Measurements from ENCODE around the gene PCYT2. TPM values are rescaled to one million over a fixed set of nuclear protein-coding genes. Genes with fewer than 3 reads are reported as not detected.

The PCYT2 gene
- total RNA-seq = 100 to 1,000 TPM in 1 of 4 donors, 10 to 100 TPM in 3; 37.2 to 424 (median 77.1) TPM

GRCh38 chr17:81911277-81911961, at the start of gene PCYT2:
Gene PCYT2 (minus strand): TSS chr17:81911399. CDS start chr17:81911355, 44 bp downstream.
- TF ChIP-seq POLR2AphosphoS5 (IDR thresholded peaks at IDR 0.05) (peak in 2 of 3 donors; percentile 2 to 33), POLR2A (IDR thresholded peaks at IDR 0.05) (no peak), CTCF (IDR thresholded peaks at IDR 0.05) (peak in 3 of 5 experiments; percentile 10 to 41 (median 31))
- peak within 1 kb of the TSS; percentile 81 to 90 (median 86) for H3K27ac ChIP-seq
- DNase-seq = peak; percentile 96
- in situ Hi-C loops (cut with MboI; ENCODE audit: low pct_ligation_motif_present in 1 of 4, low pct_unique_long_range_greater_than_20kb in 1 of 4, low sequenced_read_pairs in 3 of 4) = no loop called here
- peaks cover 10 to 25% (median 13%) of the 10 kb centered on the region in 4 donors for H3K4me1 ChIP-seq
- peak within 1 kb of the TSS; percentile 71 to 90 (median 79) for H3K4me3 ChIP-seq
- no peaks in the 10 kb centered on the region for H3K9me3 ChIP-seq
- 28% methylated on average over 14 of the region's 84 CpGs; no CpG with 5 or more reads in 1 of the 2 donors for WGBS, 2 donors (ENCODE audit: low coverage in 1 of 2)
- no peaks in the 10 kb centered on the region for H3K27me3 ChIP-seq
- intact Hi-C loops (cut with DNase I; ENCODE audit: low total_unique reads) = no loop called here
- H3K36me3 ChIP-seq = peaks cover 0 to 26% (median 10%) of the 10 kb centered on the region in 4 donors

- peaks cover 87% of the 10 kb centered on the region for H3K27me3 ChIP-seq
- 5% methylated on average over 61 of the region's 98 CpGs; no CpG with 5 or more reads in 1 of the 2 donors for WGBS, 2 donors (ENCODE audit: low coverage in 1 of 2)
Measured at GRCh38 chr17:81960130-81960958, 49.1 kb upstream of the PCYT2 start.

GRCh38 chr17:81959362-81960129, 48.3 kb upstream of the PCYT2 start:
- intact Hi-C loops (cut with DNase I; ENCODE audit: low total_unique reads) = loop anchor here (2.0 kb wide), 1 partner anchor 61 kb away; no protein-coding TSS in a partner anchor

More at GRCh38 chr17:81960130-81960958, 49.1 kb upstream of the PCYT2 start:
- Histone ChIP-seq H3K27ac (no peak overlapping the region), H3K4me3 (peak overlapping the region in 3 of 4 donors; percentile 15 to 49 (median 48)), H3K36me3 (no peaks in the 10 kb centered on the region), H3K4me1 (peaks cover 6 to 22% (median 17%) of the 10 kb centered on the region in 4 donors), H3K9me3 (no peaks in the 10 kb centered on the region)
- intact Hi-C loops (cut with DNase I; ENCODE audit: low total_unique reads) (no loop called here), in situ Hi-C loops (cut with MboI; ENCODE audit: low pct_ligation_motif_present in 1 of 4, low pct_unique_long_range_greater_than_20kb in 1 of 4, low sequenced_read_pairs in 3 of 4) (loop anchor here in 1 of 4 donors (25.0 kb wide), 1 partner anchor 202 kb away; no protein-coding TSS in a partner anchor)
- TF ChIP-seq CTCF (IDR thresholded peaks at IDR 0.05) = no peak
- TF ChIP-seq POLR2A (IDR thresholded peaks at IDR 0.05) = no peak
- TF ChIP-seq EP300 (IDR thresholded peaks at IDR 0.05; ENCODE audit: low read depth) = no peak
- no peak for TF ChIP-seq POLR2AphosphoS5 (IDR thresholded peaks at IDR 0.05)
- DNase-seq = no peak

More at GRCh38 chr17:81959362-81960129, 48.3 kb upstream of the PCYT2 start:
- in situ Hi-C loops (cut with MboI; ENCODE audit: low pct_ligation_motif_present in 1 of 4, low pct_unique_long_range_greater_than_20kb in 1 of 4, low sequenced_read_pairs in 3 of 4) = loop anchor here in 1 of 4 donors (25.0 kb wide), 1 partner anchor 203 kb away; no protein-coding TSS in a partner anchor
- peak overlapping the region in 3 of 4 donors; percentile 15 to 49 (median 48) for H3K4me3 ChIP-seq
- no peaks in the 10 kb centered on the region for H3K9me3 ChIP-seq
- peaks cover 6 to 22% (median 17%) of the 10 kb centered on the region in 4 donors for H3K4me1 ChIP-seq
- H3K36me3 ChIP-seq = no peaks in the 10 kb centered on the region
- H3K27me3 ChIP-seq = peaks cover 80% of the 10 kb centered on the region
- DNase-seq = peak; percentile 82
- no peak overlapping the region for H3K27ac ChIP-seq
- WGBS, 2 donors (ENCODE audit: low coverage in 1 of 2) = 2% methylated on average over 71 of the region's 112 CpGs; no CpG with 5 or more reads in 1 of the 2 donors
- TF ChIP-seq CTCF (IDR thresholded peaks at IDR 0.05) (peak in 4 of 5 experiments; percentile 45 to 79 (median 56)), EP300 (IDR thresholded peaks at IDR 0.05; ENCODE audit: low read depth) (no peak)
